Sigmoid colon (tissue), 3 donors: Measurements from ENCODE around the gene NKX2-1.

Source experiments
- POLR2A ChIP-seq, 2 donors: fragments of 450-650 bp; IDR thresholded peaks; one replicate each; pipeline ENCODE4 v1.6.1; 2016; ENCODE audit warnings: antibody characterized with exemption in 2 of 2, mild to moderate bottlenecking in 2 of 2, moderate library complexity in 2 of 2
- TF ChIP-seq, protein P1 (sequence below), 4 experiments: fragments of 450-650 bp in 3 of 4; fragments of 200-600 bp in 1 of 4; IDR thresholded peaks; one replicate each; pipeline ENCODE4 v1.5.1; 2016 to 2019; ENCODE audit warnings: antibody characterized with exemption in 4 of 4, mild to moderate bottlenecking in 3 of 4, moderate library complexity in 2 of 4

DNA sequence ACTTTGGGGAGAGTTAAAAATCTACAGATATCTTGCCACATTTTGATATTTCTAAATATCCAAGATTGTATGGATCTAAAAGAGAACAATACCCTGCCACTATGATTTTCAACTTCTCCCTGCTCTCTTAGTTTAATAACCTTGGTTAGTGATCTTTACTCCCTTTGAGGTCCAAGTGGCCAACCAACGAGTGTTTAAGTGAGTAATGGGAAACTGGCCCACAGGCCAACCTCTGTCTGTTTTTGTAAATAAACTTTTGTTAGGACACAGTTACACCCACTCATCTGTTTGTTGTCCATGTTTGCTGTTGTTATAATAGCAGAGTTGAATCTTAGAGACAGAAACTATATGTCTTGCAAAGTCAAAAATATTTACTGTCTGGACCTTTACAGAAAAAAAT lies 30.9 kb upstream of the NKX2-1 start:
- TF ChIP-seq, protein P1, sequence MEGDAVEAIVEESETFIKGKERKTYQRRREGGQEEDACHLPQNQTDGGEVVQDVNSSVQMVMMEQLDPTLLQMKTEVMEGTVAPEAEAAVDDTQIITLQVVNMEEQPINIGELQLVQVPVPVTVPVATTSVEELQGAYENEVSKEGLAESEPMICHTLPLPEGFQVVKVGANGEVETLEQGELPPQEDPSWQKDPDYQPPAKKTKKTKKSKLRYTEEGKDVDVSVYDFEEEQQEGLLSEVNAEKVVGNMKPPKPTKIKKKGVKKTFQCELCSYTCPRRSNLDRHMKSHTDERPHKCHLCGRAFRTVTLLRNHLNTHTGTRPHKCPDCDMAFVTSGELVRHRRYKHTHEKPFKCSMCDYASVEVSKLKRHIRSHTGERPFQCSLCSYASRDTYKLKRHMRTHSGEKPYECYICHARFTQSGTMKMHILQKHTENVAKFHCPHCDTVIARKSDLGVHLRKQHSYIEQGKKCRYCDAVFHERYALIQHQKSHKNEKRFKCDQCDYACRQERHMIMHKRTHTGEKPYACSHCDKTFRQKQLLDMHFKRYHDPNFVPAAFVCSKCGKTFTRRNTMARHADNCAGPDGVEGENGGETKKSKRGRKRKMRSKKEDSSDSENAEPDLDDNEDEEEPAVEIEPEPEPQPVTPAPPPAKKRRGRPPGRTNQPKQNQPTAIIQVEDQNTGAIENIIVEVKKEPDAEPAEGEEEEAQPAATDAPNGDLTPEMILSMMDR (IDR thresholded peaks at IDR 0.05): no peak
- no peak for TF ChIP-seq POLR2A (IDR thresholded peaks at IDR 0.05)
